ENCODE data around the gene CFAP57. TPM values are rescaled to one million over a fixed set of nuclear protein-coding genes. Genes with fewer than 3 reads are reported as not detected.

Gene CFAP57
- total and polyA plus RNA-seq, 2 experiments from 2014 or later = 0.10 to 0.46 TPM

DNA sequence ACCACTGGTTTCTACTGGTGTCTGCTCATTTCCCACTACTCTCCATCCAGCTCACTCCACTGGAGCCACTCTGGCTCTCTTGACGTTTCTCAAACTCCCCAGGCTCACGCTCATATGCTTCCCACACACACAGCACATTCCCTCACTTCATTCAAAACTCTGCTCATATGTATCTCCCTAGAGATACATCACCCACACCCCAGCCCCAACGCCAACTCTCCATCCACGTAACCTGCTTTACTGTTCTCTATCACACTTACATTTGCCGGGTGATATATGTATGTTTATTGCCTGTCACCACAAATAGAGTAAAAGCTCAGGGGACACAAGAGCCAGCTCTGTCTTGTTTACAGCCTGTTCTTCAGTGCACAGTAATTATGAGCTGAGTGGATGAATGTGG lies 22.2 kb upstream of the CFAP57 start:
- Histone ChIP-seq H3K9me2 (replicated peaks; ENCODE audit: insufficient read depth) (no peaks in the 10 kb centered on the region), H3K79me2 (no peaks in the 10 kb centered on the region), H3K9me3 (ENCODE audit: low read depth) (no peaks in the 10 kb centered on the region), H3K27ac (no peak overlapping the region), H3K4me1 (ENCODE audit: insufficient read depth) (no peaks in the 10 kb centered on the region), H3K27me3 (no peaks in the 10 kb centered on the region), H3K4me3 (no peak overlapping the region), H4K20me1 (ENCODE audit: insufficient read depth, poor library complexity, severe bottlenecking) (no peaks in the 10 kb centered on the region), H3K36me3 (replicated peaks; ENCODE audit: insufficient read depth, low read depth) (no peaks in the 10 kb centered on the region), H3K4me2 (no peak overlapping the region), H2AFZ (no peak overlapping the region)
- DNase-seq (ENCODE audit: low spot score) = no peak
- 77% methylated on average over 5 of the region's 5 CpGs for WGBS (ENCODE audit: low lambda C conversion rate, missing lambda C conversion rate)
- TF ChIP-seq, protein P1, sequence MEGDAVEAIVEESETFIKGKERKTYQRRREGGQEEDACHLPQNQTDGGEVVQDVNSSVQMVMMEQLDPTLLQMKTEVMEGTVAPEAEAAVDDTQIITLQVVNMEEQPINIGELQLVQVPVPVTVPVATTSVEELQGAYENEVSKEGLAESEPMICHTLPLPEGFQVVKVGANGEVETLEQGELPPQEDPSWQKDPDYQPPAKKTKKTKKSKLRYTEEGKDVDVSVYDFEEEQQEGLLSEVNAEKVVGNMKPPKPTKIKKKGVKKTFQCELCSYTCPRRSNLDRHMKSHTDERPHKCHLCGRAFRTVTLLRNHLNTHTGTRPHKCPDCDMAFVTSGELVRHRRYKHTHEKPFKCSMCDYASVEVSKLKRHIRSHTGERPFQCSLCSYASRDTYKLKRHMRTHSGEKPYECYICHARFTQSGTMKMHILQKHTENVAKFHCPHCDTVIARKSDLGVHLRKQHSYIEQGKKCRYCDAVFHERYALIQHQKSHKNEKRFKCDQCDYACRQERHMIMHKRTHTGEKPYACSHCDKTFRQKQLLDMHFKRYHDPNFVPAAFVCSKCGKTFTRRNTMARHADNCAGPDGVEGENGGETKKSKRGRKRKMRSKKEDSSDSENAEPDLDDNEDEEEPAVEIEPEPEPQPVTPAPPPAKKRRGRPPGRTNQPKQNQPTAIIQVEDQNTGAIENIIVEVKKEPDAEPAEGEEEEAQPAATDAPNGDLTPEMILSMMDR (IDR thresholded peaks at IDR 0.05; ENCODE audit: poor library complexity) = no peak
- TF ChIP-seq EZH2 (IDR thresholded peaks at IDR 0.05; ENCODE audit: borderline replicate concordance) (no peak), EZH2phosphoT487 (IDR thresholded peaks at IDR 0.05; ENCODE audit: low read depth, severe bottlenecking, unreplicated experiment) (no peak)

DNA sequence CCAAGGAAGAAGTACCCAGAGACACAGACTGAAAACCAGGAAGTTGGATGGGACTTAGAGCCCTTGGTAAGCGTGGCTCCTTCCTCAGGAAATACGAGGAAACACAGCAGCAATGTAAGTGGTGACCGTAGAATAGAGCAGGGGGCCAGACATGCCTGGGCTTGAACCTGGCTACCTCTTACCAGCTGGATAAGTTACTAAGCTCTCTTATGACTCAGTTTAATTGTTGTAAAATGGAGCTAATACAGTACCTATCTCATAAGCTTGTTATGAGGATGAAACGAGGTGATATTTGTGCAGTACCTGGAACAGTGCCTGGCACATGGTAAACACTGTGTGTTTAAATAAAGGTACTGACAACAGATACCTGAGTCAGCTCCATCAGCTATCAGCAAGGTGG lies 19.3 kb upstream of the CFAP57 start:
- no peaks in the 10 kb centered on the region for H3K36me3 ChIP-seq (replicated peaks; ENCODE audit: insufficient read depth, low read depth)
- no peak overlapping the region for H3K27ac ChIP-seq
- no peak overlapping the region for H3K4me3 ChIP-seq
- H3K4me2 ChIP-seq = no peak overlapping the region
- DNase-seq (ENCODE audit: low spot score) = no peak
- no peaks in the 10 kb centered on the region for H3K27me3 ChIP-seq
- no peaks in the 10 kb centered on the region for H4K20me1 ChIP-seq (ENCODE audit: insufficient read depth, poor library complexity, severe bottlenecking)
- H3K9me3 ChIP-seq (ENCODE audit: low read depth) = no peaks in the 10 kb centered on the region
- TF ChIP-seq, protein P1 (IDR thresholded peaks at IDR 0.05; ENCODE audit: poor library complexity) = no peak
- TF ChIP-seq EZH2 (IDR thresholded peaks at IDR 0.05; ENCODE audit: borderline replicate concordance) (no peak), EZH2phosphoT487 (IDR thresholded peaks at IDR 0.05; ENCODE audit: low read depth, severe bottlenecking, unreplicated experiment) (no peak)
- 83% methylated on average over 4 of the region's 4 CpGs for WGBS (ENCODE audit: low lambda C conversion rate, missing lambda C conversion rate)
- H3K79me2 ChIP-seq = no peaks in the 10 kb centered on the region
- no peak overlapping the region for H2AFZ ChIP-seq
- no peaks in the 10 kb centered on the region for H3K4me1 ChIP-seq (ENCODE audit: insufficient read depth)
- no peaks in the 10 kb centered on the region for H3K9me2 ChIP-seq (replicated peaks; ENCODE audit: insufficient read depth)

DNA sequence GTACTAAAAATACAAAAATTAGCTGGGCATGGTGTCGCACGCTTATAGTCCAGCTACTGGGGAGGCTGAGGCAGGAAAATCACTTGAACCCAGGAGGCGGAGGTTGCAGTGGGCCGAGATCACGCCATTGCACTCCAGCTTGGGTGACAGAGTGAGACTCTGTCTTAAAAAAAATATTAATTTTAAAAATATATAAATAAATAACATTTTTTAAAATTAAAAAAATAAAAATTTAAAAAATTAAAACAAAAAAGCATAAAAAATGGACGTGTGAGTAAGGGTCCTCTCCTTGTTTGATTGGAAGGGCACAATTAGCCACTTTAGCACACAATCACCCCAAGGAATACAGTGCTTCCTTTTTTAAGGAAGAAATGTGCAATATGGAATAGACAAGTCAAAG lies 18.7 kb upstream of the CFAP57 start:
- Histone ChIP-seq H3K4me2 (no peak overlapping the region), H3K27me3 (no peaks in the 10 kb centered on the region), H3K27ac (no peak overlapping the region), H3K36me3 (replicated peaks; ENCODE audit: insufficient read depth, low read depth) (no peaks in the 10 kb centered on the region), H2AFZ (no peak overlapping the region), H4K20me1 (ENCODE audit: insufficient read depth, poor library complexity, severe bottlenecking) (no peaks in the 10 kb centered on the region), H3K9me3 (ENCODE audit: low read depth) (no peaks in the 10 kb centered on the region), H3K79me2 (no peaks in the 10 kb centered on the region), H3K4me3 (no peak overlapping the region), H3K9me2 (replicated peaks; ENCODE audit: insufficient read depth) (no peaks in the 10 kb centered on the region), H3K4me1 (ENCODE audit: insufficient read depth) (no peaks in the 10 kb centered on the region)
- DNase-seq (ENCODE audit: low spot score) = no peak
- TF ChIP-seq EZH2phosphoT487 (IDR thresholded peaks at IDR 0.05; ENCODE audit: low read depth, severe bottlenecking, unreplicated experiment) (no peak), EZH2 (IDR thresholded peaks at IDR 0.05; ENCODE audit: borderline replicate concordance) (no peak)
- TF ChIP-seq, protein P1 (IDR thresholded peaks at IDR 0.05; ENCODE audit: poor library complexity) = no peak
- 96% methylated on average over 6 of the region's 6 CpGs for WGBS (ENCODE audit: low lambda C conversion rate, missing lambda C conversion rate)

DNA sequence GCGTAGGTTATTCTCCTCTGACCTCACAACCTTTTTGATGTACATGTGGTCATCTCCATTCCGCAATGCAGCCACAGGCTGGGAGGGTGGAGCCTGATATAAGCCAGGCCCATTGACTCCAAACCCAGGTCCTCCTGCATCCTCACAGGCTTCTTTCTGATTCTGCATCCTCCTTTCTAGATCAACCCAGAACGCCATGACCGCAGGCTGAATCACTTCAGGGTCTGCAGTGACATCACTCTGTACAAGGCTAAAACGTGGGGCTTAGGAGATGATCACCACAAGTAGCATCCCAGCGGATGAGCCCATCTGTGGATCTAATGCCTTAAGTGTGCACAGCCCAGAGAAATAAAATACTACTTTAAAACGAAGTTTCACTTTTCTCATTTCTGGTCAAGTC lies 16.1 kb upstream of the CFAP57 start:
- Histone ChIP-seq H4K20me1 (ENCODE audit: insufficient read depth, poor library complexity, severe bottlenecking) (no peaks in the 10 kb centered on the region), H3K36me3 (replicated peaks; ENCODE audit: insufficient read depth, low read depth) (no peaks in the 10 kb centered on the region), H3K4me2 (no peak overlapping the region), H3K4me3 (no peak overlapping the region), H3K4me1 (ENCODE audit: insufficient read depth) (no peaks in the 10 kb centered on the region), H3K9me2 (replicated peaks; ENCODE audit: insufficient read depth) (no peaks in the 10 kb centered on the region), H3K9me3 (ENCODE audit: low read depth) (no peaks in the 10 kb centered on the region), H3K27me3 (no peaks in the 10 kb centered on the region), H2AFZ (no peak overlapping the region), H3K27ac (no peak overlapping the region), H3K79me2 (no peaks in the 10 kb centered on the region)
- no peak for DNase-seq (ENCODE audit: low spot score)
- WGBS (ENCODE audit: low lambda C conversion rate, missing lambda C conversion rate) = 79% methylated on average over 7 of the region's 7 CpGs
- TF ChIP-seq, protein P1 (IDR thresholded peaks at IDR 0.05; ENCODE audit: poor library complexity) = no peak
- no peak for TF ChIP-seq EZH2 (IDR thresholded peaks at IDR 0.05; ENCODE audit: borderline replicate concordance)
- TF ChIP-seq EZH2phosphoT487 (IDR thresholded peaks at IDR 0.05; ENCODE audit: low read depth, severe bottlenecking, unreplicated experiment) = no peak
